NCI-H345 treated with DMSO at 0.1 percent for 48 hours (cell line): ENCODE data around the gene THAP9.

ENCODE experiments used
- DNase-seq: peaks from one replicate; lab custom pipeline; 2025; ENCODE audit not compliant: unreplicated experiment; lab: John Stamatoyannopoulos, UW

The THAP9 gene

DNA sequence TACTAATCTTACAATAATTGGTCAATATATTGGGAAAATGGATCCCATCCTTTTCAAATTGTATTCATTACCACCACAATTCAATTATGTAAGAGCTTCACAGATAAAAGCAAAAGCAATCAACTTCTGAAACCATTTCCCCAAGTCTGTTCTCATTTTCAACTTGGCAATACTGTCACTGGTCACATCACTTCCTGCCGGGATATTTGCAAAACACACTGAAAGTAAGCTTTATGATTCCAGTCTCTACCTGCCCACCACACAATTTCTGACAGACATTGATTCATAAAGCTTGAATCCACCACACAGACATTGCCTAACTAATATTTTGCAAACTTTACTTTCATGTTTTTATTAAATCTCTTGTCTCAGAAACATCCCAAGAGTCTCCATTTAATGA is 56.5 kb downstream of the THAP9 start:
- no peak for DNase-seq

DNA sequence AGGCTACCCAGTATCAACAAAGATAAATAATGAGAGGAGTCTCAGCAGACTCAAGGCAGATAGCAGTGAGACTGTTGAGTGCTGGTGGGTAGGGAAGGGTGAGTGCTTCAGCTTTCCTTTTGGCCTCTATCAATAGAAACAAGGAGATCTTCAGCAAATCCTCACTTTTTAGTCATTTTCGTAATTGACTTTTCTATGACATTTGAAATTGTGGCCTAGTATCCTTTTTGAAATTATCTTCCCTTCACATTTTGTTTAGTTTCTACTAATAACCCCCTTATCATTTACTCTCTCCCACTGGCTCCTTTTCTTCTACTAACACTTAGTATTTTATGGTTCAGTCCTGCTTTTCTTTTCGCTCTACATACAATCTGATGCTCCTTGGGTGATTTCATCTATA is 65.2 kb downstream of the THAP9 start:
- no peak for DNase-seq

DNA sequence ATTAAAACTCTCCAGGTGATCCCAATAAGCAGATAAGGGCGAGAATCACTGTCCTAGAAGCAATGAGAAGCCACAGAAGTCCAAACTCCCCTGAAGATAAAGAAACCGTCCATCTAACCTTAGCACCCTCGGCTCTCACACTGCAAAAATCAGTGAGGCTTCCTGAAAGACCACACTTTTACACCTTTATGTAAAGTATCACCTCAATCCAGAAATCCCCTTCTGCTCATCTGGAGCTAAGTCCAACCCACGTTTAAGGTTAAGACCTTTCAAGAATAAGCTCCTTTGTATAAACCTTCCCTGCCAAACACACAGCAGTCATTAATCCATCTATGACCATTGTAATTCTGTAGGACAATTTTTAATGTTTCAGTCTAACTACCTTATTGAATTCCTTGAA is 68.4 kb downstream of the THAP9 start:
- DNase-seq = no peak

DNA sequence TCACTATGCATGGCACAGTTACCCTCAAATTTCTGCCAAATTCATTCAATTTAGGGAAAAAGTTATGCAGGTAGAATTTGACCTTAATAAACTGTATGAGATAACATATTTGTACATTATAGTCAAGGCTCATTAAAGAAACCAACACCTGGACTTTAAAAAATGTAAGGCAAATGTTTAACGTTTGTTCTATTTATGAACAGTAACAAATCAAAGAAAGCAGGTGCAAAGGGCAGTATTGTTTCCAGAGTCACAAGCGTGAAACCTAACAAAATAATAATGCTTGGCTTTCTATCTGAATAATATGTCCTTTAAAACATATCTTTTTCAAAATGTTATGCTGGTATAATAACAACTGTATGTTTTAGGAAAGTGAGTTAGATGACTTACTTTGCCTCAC is 68.9 kb downstream of the THAP9 start:
- no peak for DNase-seq
